ENCODE measurements around the gene CTNND2. TPM values are rescaled to one million over a fixed set of nuclear protein-coding genes. Genes with fewer than 3 reads are reported as not detected.

CTNND2 gene
- polyA plus RNA-seq, 1 donor from 2014 or later, result 67.0 TPM

DNA sequence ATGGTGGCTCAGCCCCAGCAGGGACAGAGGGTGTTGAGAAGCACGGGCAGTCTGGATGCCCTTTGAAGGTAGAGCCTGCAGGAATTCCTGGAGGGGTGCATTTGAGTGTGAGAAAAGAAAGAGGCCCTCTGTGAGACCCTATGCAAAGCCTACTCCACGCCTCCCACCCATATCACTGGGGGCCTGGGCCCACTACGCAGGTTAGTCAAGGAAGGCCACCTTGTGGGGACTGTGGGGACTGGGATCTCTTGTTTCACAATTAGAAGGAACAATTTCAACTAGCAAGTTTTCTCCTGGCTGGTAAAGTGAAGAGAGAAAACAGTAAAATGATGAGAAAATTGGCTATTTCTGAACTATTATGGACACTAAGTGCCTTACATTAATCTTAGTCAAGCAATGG, 657.0 kb downstream of the CTNND2 start:
- Histone ChIP-seq H2AFZ (ENCODE audit: low read depth, low read length) (no peak overlapping the region), H3K79me2 (replicated peaks; ENCODE audit: insufficient read depth, low read length) (no peaks in the 10 kb centered on the region), H3F3A (ENCODE audit: insufficient read depth, low read length, poor library complexity, severe bottlenecking) (no peaks in the 10 kb centered on the region), H3K36me3 (ENCODE audit: insufficient read depth, low read length) (peaks cover 4% of the 10 kb centered on the region), H3K9me3 (ENCODE audit: low read length) (no peaks in the 10 kb centered on the region), H3K9me2 (ENCODE audit: insufficient read depth, low read length) (no peaks in the 10 kb centered on the region), H3K9ac (ENCODE audit: low read length) (no peak overlapping the region), H3K4me2 (ENCODE audit: low read length) (no peak overlapping the region), H3K27me3 (ENCODE audit: insufficient read depth, low read depth, low read length) (no peaks in the 10 kb centered on the region), H3K4me3 (ENCODE audit: low read length) (no peak overlapping the region), H4K20me1 (ENCODE audit: insufficient read depth) (no peaks in the 10 kb centered on the region), H3K27ac (ENCODE audit: low read length) (no peak overlapping the region)
- no peak for TF ChIP-seq EP300 (conservative IDR thresholded peaks at IDR 0.05; ENCODE audit: poor library complexity, severe bottlenecking)
- no peak for TF ChIP-seq EZH2 (IDR thresholded peaks at IDR 0.05; ENCODE audit: borderline replicate concordance, insufficient read depth, low read length, poor library complexity, severe bottlenecking)
- TF ChIP-seq RAD21 (conservative IDR thresholded peaks at IDR 0.05), result no peak
- no peak for TF ChIP-seq REST (IDR thresholded peaks at IDR 0.05; ENCODE audit: borderline replicate concordance)
- no peak for TF ChIP-seq MXI1 (conservative IDR thresholded peaks at IDR 0.05; ENCODE audit: poor library complexity, severe bottlenecking)
- no peak for TF ChIP-seq SMC3 (conservative IDR thresholded peaks at IDR 0.05; ENCODE audit: poor library complexity)
- TF ChIP-seq TAF1 (IDR thresholded peaks at IDR 0.05; ENCODE audit: low read depth), result no peak
- no peak for TF ChIP-seq POLR2AphosphoS5 (IDR thresholded peaks at IDR 0.05)
- TF ChIP-seq, protein P1, sequence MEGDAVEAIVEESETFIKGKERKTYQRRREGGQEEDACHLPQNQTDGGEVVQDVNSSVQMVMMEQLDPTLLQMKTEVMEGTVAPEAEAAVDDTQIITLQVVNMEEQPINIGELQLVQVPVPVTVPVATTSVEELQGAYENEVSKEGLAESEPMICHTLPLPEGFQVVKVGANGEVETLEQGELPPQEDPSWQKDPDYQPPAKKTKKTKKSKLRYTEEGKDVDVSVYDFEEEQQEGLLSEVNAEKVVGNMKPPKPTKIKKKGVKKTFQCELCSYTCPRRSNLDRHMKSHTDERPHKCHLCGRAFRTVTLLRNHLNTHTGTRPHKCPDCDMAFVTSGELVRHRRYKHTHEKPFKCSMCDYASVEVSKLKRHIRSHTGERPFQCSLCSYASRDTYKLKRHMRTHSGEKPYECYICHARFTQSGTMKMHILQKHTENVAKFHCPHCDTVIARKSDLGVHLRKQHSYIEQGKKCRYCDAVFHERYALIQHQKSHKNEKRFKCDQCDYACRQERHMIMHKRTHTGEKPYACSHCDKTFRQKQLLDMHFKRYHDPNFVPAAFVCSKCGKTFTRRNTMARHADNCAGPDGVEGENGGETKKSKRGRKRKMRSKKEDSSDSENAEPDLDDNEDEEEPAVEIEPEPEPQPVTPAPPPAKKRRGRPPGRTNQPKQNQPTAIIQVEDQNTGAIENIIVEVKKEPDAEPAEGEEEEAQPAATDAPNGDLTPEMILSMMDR (IDR thresholded peaks at IDR 0.05; ENCODE audit: poor library complexity, severe bottlenecking), result no peak

DNA sequence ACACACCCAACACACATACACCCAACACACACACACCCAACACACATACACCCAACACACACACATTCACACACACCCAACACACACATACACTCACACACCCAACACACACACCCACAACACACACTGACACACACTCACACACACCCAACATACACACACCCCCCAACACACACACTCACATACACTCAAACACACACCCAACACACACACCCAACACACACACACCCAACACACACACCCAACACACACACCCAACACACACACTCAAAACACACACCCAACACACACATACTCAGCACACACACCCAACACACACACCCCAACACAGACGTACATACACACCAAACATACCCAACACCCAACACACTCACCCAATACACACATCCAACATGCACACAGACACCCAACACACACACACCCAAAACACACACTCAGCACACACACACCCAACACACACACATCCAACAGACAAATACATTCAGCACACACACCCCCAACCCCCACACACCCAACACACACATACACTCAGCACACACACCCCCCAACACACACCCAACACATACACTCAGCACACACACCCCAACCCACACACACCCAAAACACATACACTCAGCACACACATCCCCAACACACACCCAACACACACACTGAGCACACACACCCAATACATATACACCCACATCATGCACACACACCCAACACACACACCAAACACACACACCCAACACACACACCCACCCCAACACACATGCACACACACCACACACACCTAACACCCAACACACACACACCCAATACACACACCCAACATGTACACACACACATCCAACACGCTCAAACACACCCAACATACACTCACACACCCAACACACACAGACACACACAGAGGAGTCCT, 663.7 kb downstream of the CTNND2 start:
- no peaks in the 10 kb centered on the region for H3F3A ChIP-seq (ENCODE audit: insufficient read depth, low read length, poor library complexity, severe bottlenecking)
- H3K4me3 ChIP-seq (ENCODE audit: low read length), result no peak overlapping the region
- no peak overlapping the region for H3K4me2 ChIP-seq (ENCODE audit: low read length)
- no peaks in the 10 kb centered on the region for H3K9me3 ChIP-seq (ENCODE audit: low read length)
- TF ChIP-seq MXI1 (conservative IDR thresholded peaks at IDR 0.05; ENCODE audit: poor library complexity, severe bottlenecking) (no peak), REST (IDR thresholded peaks at IDR 0.05; ENCODE audit: borderline replicate concordance) (no peak), POLR2AphosphoS5 (IDR thresholded peaks at IDR 0.05) (no peak), EZH2 (IDR thresholded peaks at IDR 0.05; ENCODE audit: borderline replicate concordance, insufficient read depth, low read length, poor library complexity, severe bottlenecking) (no peak), EP300 (conservative IDR thresholded peaks at IDR 0.05; ENCODE audit: poor library complexity, severe bottlenecking) (no peak), SMC3 (conservative IDR thresholded peaks at IDR 0.05; ENCODE audit: poor library complexity) (no peak), TAF1 (IDR thresholded peaks at IDR 0.05; ENCODE audit: low read depth) (no peak), RAD21 (conservative IDR thresholded peaks at IDR 0.05) (no peak)
- TF ChIP-seq, protein P1 (IDR thresholded peaks at IDR 0.05; ENCODE audit: poor library complexity, severe bottlenecking), result no peak
- no peaks in the 10 kb centered on the region for H3K79me2 ChIP-seq (replicated peaks; ENCODE audit: insufficient read depth, low read length)
- H3K9me2 ChIP-seq (ENCODE audit: insufficient read depth, low read length), result no peaks in the 10 kb centered on the region
- no peak overlapping the region for H3K9ac ChIP-seq (ENCODE audit: low read length)
- peaks cover 7% of the 10 kb centered on the region for H3K36me3 ChIP-seq (ENCODE audit: insufficient read depth, low read length)
- H2AFZ ChIP-seq (ENCODE audit: low read depth, low read length), result no peak overlapping the region
- H3K27me3 ChIP-seq (ENCODE audit: insufficient read depth, low read depth, low read length), result no peaks in the 10 kb centered on the region
- no peak overlapping the region for H3K27ac ChIP-seq (ENCODE audit: low read length)
- H4K20me1 ChIP-seq (ENCODE audit: insufficient read depth), result no peaks in the 10 kb centered on the region
